Measurements from ENCODE around the gene LRRC3C. TPM values are rescaled to one million over a fixed set of nuclear protein-coding genes. Genes with fewer than 3 reads are reported as not detected.

LRRC3C gene
- total and polyA plus RNA-seq, 2 experiments from 2014 or later, result 0.57 TPM; not detected in 1

- TF ChIP-seq CTCF (IDR thresholded peaks at IDR 0.05; ENCODE audit: poor library complexity), result no peak
- TF ChIP-seq EZH2phosphoT487 (IDR thresholded peaks at IDR 0.05; ENCODE audit: low read depth, severe bottlenecking, unreplicated experiment), result no peak
- TF ChIP-seq EZH2 (IDR thresholded peaks at IDR 0.05; ENCODE audit: borderline replicate concordance), result no peak
- DNase-seq (ENCODE audit: low spot score), result no peak
- Histone ChIP-seq H2AFZ (no peak overlapping the region), H3K36me3 (replicated peaks; ENCODE audit: insufficient read depth, low read depth) (no peaks in the 10 kb centered on the region), H3K4me2 (peak overlapping the region; percentile 3), H3K27me3 (no peaks in the 10 kb centered on the region), H4K20me1 (ENCODE audit: insufficient read depth, poor library complexity, severe bottlenecking) (no peaks in the 10 kb centered on the region), H3K4me3 (no peak overlapping the region), H3K4me1 (ENCODE audit: insufficient read depth) (no peaks in the 10 kb centered on the region), H3K9me2 (replicated peaks; ENCODE audit: insufficient read depth) (no peaks in the 10 kb centered on the region), H3K9me3 (ENCODE audit: low read depth) (no peaks in the 10 kb centered on the region), H3K79me2 (no peaks in the 10 kb centered on the region), H3K27ac (no peak overlapping the region)
- 49% methylated on average over 2 of the region's 2 CpGs for WGBS (ENCODE audit: low lambda C conversion rate, missing lambda C conversion rate)
Observed at GRCh38 chr17:39889200-39889599, 38.3 kb upstream of the LRRC3C start.

- Histone ChIP-seq H2AFZ (no peak overlapping the region), H3K27me3 (no peaks in the 10 kb centered on the region), H3K4me2 (no peak overlapping the region), H3K4me1 (ENCODE audit: insufficient read depth) (no peaks in the 10 kb centered on the region), H3K79me2 (no peaks in the 10 kb centered on the region), H3K9me2 (replicated peaks; ENCODE audit: insufficient read depth) (no peaks in the 10 kb centered on the region), H3K36me3 (replicated peaks; ENCODE audit: insufficient read depth, low read depth) (no peaks in the 10 kb centered on the region), H4K20me1 (ENCODE audit: insufficient read depth, poor library complexity, severe bottlenecking) (no peaks in the 10 kb centered on the region), H3K9me3 (ENCODE audit: low read depth) (no peaks in the 10 kb centered on the region), H3K4me3 (no peak overlapping the region), H3K27ac (no peak overlapping the region)
- WGBS (ENCODE audit: low lambda C conversion rate, missing lambda C conversion rate), result 53% methylated on average over 3 of the region's 3 CpGs
- no peak for DNase-seq (ENCODE audit: low spot score)
- TF ChIP-seq CTCF (IDR thresholded peaks at IDR 0.05; ENCODE audit: poor library complexity) (no peak), EZH2phosphoT487 (IDR thresholded peaks at IDR 0.05; ENCODE audit: low read depth, severe bottlenecking, unreplicated experiment) (no peak), EZH2 (IDR thresholded peaks at IDR 0.05; ENCODE audit: borderline replicate concordance) (no peak)
Observed at GRCh38 chr17:39894681-39895376, 32.7 kb upstream of the LRRC3C start.

GRCh38 chr17:39898088-39898487 lies 29.4 kb upstream of the LRRC3C start:
- TF ChIP-seq CTCF (IDR thresholded peaks at IDR 0.05; ENCODE audit: poor library complexity) (no peak), EZH2phosphoT487 (IDR thresholded peaks at IDR 0.05; ENCODE audit: low read depth, severe bottlenecking, unreplicated experiment) (no peak), EZH2 (IDR thresholded peaks at IDR 0.05; ENCODE audit: borderline replicate concordance) (no peak)

More at GRCh38 chr17:39898088-39898487, 29.4 kb upstream of the LRRC3C start:
- Histone ChIP-seq H3K4me3 (no peak overlapping the region), H3K9me2 (replicated peaks; ENCODE audit: insufficient read depth) (no peaks in the 10 kb centered on the region), H3K27me3 (no peaks in the 10 kb centered on the region), H4K20me1 (ENCODE audit: insufficient read depth, poor library complexity, severe bottlenecking) (no peaks in the 10 kb centered on the region), H3K27ac (no peak overlapping the region), H3K4me1 (ENCODE audit: insufficient read depth) (no peaks in the 10 kb centered on the region), H3K4me2 (no peak overlapping the region), H3K9me3 (ENCODE audit: low read depth) (no peaks in the 10 kb centered on the region), H3K36me3 (replicated peaks; ENCODE audit: insufficient read depth, low read depth) (no peaks in the 10 kb centered on the region), H3K79me2 (no peaks in the 10 kb centered on the region), H2AFZ (no peak overlapping the region)
- DNase-seq (ENCODE audit: low spot score), result no peak
- 96% methylated on average over 4 of the region's 4 CpGs for WGBS (ENCODE audit: low lambda C conversion rate, missing lambda C conversion rate)

Data from hepatocyte (in vitro differentiated cells).